ENCODE measurements around the gene NIPA2.

The NIPA2 gene

GRCh38 chr15:22846073-22846472 lies 7.6 kb downstream of the NIPA2 start:
- Histone ChIP-seq H3K27me3 (replicated peaks; ENCODE audit: insufficient read depth, low read length) (no peaks in the 10 kb centered on the region), H3K4me3 (ENCODE audit: low read length) (no peak overlapping the region), H3K9me3 (replicated peaks; ENCODE audit: insufficient read depth, low read length) (no peaks in the 10 kb centered on the region), H3K79me2 (ENCODE audit: low read length) (peaks cover 98% of the 10 kb centered on the region), H4K20me1 (ENCODE audit: insufficient read depth, low read length) (peaks cover 35% of the 10 kb centered on the region), H2AFZ (ENCODE audit: low read length) (no peak overlapping the region), H3F3A (ENCODE audit: insufficient read depth, low read length) (no peaks in the 10 kb centered on the region), H3K27ac (ENCODE audit: low read length) (no peak overlapping the region), H3K9me2 (replicated peaks; ENCODE audit: insufficient read depth, low read length) (no peaks in the 10 kb centered on the region), H3K4me1 (ENCODE audit: low read length) (peaks cover 2% of the 10 kb centered on the region; the same call in 1 of the 2 replicates), H3K9ac (ENCODE audit: low read length) (no peak overlapping the region), H3K4me2 (ENCODE audit: low read depth, low read length) (no peak overlapping the region), H3K36me3 (replicated peaks; ENCODE audit: insufficient read depth, low read length) (0 out of 2 replicates have a peak, but pooled peaks cover 4% of the 10 kb centered on the region)
- TF ChIP-seq, protein P1, sequence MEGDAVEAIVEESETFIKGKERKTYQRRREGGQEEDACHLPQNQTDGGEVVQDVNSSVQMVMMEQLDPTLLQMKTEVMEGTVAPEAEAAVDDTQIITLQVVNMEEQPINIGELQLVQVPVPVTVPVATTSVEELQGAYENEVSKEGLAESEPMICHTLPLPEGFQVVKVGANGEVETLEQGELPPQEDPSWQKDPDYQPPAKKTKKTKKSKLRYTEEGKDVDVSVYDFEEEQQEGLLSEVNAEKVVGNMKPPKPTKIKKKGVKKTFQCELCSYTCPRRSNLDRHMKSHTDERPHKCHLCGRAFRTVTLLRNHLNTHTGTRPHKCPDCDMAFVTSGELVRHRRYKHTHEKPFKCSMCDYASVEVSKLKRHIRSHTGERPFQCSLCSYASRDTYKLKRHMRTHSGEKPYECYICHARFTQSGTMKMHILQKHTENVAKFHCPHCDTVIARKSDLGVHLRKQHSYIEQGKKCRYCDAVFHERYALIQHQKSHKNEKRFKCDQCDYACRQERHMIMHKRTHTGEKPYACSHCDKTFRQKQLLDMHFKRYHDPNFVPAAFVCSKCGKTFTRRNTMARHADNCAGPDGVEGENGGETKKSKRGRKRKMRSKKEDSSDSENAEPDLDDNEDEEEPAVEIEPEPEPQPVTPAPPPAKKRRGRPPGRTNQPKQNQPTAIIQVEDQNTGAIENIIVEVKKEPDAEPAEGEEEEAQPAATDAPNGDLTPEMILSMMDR (IDR thresholded peaks at IDR 0.05; ENCODE audit: low read length) = no peak
- TF ChIP-seq EZH2 (optimal IDR thresholded peaks at IDR 0.05; ENCODE audit: low read depth, low read length) (no peak), EZH2phosphoT487 (IDR thresholded peaks at IDR 0.05; ENCODE audit: low read length) (no peak)
- no peak for DNase-seq

DNA sequence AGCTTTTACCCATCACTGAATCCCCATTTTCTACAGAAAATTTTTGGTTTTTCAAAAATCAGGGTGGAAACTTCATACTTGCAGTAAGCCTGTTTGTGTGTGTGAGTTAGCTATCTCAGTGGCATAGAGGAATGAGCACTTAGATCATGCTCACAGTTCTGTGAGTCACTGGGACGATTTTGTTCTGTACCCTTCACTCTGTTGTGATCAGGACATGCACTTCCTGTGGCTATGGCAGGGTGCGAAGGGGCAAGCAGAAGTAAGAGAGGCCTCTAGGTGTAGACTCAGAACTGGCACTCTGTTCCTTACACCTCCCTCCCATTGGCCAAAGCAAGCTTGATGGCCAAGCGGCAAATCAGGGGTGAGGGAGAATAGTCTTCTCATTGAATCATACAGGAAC lies 11.6 kb downstream of the NIPA2 start:
- H3K79me2 ChIP-seq (ENCODE audit: low read length) = peaks cover 75% of the 10 kb centered on the region
- H3K4me3 ChIP-seq (ENCODE audit: low read length) = no peak overlapping the region
- no peak overlapping the region for H3K9ac ChIP-seq (ENCODE audit: low read length)
- no peak overlapping the region for H2AFZ ChIP-seq (ENCODE audit: low read length)
- no peaks in the 10 kb centered on the region for H3F3A ChIP-seq (ENCODE audit: insufficient read depth, low read length)
- H3K4me1 ChIP-seq (ENCODE audit: low read length) = no peaks in the 10 kb centered on the region
- H3K4me2 ChIP-seq (ENCODE audit: low read depth, low read length) = no peak overlapping the region
- H4K20me1 ChIP-seq (ENCODE audit: insufficient read depth, low read length) = peaks cover 20% of the 10 kb centered on the region
- H3K27ac ChIP-seq (ENCODE audit: low read length) = no peak overlapping the region
- TF ChIP-seq EZH2phosphoT487 (IDR thresholded peaks at IDR 0.05; ENCODE audit: low read length) (no peak), EZH2 (optimal IDR thresholded peaks at IDR 0.05; ENCODE audit: low read depth, low read length) (no peak)
- TF ChIP-seq, protein P1 (IDR thresholded peaks at IDR 0.05; ENCODE audit: low read length) = no peak
- H3K36me3 ChIP-seq (replicated peaks; ENCODE audit: insufficient read depth, low read length) = peaks cover 11% of the 10 kb centered on the region
- H3K9me3 ChIP-seq (replicated peaks; ENCODE audit: insufficient read depth, low read length) = no peaks in the 10 kb centered on the region
- no peaks in the 10 kb centered on the region for H3K9me2 ChIP-seq (replicated peaks; ENCODE audit: insufficient read depth, low read length)
- no peaks in the 10 kb centered on the region for H3K27me3 ChIP-seq (replicated peaks; ENCODE audit: insufficient read depth, low read length)
- DNase-seq = no peak

GRCh38 chr15:22851513-22851912 lies 13.0 kb downstream of the NIPA2 start:
- H3K36me3 ChIP-seq (replicated peaks; ENCODE audit: insufficient read depth, low read length) = peaks cover 16% of the 10 kb centered on the region
- no peaks in the 10 kb centered on the region for H3K9me3 ChIP-seq (replicated peaks; ENCODE audit: insufficient read depth, low read length)
- no peak overlapping the region for H3K4me3 ChIP-seq (ENCODE audit: low read length)
- H3K4me1 ChIP-seq (ENCODE audit: low read length) = no peaks in the 10 kb centered on the region
- TF ChIP-seq, protein P1 (IDR thresholded peaks at IDR 0.05; ENCODE audit: low read length) = no peak
- TF ChIP-seq EZH2phosphoT487 (IDR thresholded peaks at IDR 0.05; ENCODE audit: low read length) (no peak), EZH2 (optimal IDR thresholded peaks at IDR 0.05; ENCODE audit: low read depth, low read length) (no peak)
- H3K9ac ChIP-seq (ENCODE audit: low read length) = no peak overlapping the region
- DNase-seq = no peak
- no peaks in the 10 kb centered on the region for H3F3A ChIP-seq (ENCODE audit: insufficient read depth, low read length)
- no peak overlapping the region for H3K27ac ChIP-seq (ENCODE audit: low read length)
- no peaks in the 10 kb centered on the region for H3K27me3 ChIP-seq (replicated peaks; ENCODE audit: insufficient read depth, low read length)
- no peaks in the 10 kb centered on the region for H3K9me2 ChIP-seq (replicated peaks; ENCODE audit: insufficient read depth, low read length)
- H3K4me2 ChIP-seq (ENCODE audit: low read depth, low read length) = no peak overlapping the region
- H4K20me1 ChIP-seq (ENCODE audit: insufficient read depth, low read length) = peaks cover 18% of the 10 kb centered on the region
- H2AFZ ChIP-seq (ENCODE audit: low read length) = no peak overlapping the region
- H3K79me2 ChIP-seq (ENCODE audit: low read length) = peaks cover 65% of the 10 kb centered on the region
